GM21786 (cell line): ENCODE data around the gene TP73.

Experiments used
- ATAC-seq: cut with Tn5 transposase; IDR thresholded peaks from one replicate; pipeline ENCODE4 v1.9.1; 2021; ENCODE audit not compliant: unreplicated experiment

TP73 gene

DNA sequence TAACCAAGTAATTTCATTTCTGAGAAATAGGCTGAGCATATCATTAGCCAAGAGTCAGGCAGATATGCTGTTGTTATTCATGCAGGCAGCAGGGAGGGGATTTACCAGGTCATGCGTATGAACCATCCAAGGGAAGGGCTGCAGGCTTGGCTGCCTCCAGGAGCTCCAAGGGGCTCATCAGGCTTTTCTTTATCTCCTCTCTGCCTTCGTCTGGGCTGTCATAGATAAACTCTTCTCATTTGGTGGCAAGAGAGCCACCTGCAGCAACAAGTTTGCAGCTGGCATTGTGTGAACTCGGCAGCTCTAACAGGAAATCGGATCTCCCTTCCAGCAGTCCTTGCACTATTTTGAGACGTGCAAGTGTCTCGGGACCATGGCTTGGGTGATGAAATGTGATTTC lies 107.5 kb downstream of the TP73 start:
- no peak for ATAC-seq

DNA sequence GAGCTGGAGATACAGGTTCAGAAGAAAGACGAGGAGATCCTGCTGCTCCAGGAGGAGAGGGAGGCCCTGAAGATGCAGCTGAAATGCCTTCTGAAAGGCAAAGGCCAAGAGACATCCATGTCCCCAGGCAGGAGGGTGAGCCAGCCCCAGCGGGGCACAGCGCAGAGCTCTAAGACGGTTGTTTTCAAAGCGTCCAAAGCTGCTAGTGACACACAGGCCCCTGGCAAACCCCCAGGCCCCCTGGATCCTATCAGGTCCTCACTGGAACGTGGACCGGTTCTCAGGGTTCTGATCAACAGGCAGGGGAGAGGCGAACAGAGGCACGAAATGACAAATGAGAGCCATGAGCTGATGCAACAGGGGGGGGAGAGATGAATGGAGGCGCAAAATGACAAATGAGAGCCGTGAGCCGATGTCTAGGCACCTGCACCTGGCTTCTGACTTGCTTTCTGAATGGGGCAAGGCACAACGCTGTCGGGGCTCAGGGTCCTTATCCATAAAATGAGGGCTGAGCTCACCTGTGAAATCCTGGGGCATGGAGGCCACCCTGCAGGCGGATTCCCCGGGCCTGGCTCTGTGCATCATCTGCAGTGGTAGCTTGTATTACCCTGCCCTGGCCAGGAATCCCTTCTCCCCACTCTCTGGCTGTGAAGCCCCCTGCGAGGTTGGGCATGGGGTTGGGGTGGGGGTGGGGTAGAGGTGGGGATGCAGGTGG lies 109.1 kb downstream of the TP73 start:
- ATAC-seq, result no peak

DNA sequence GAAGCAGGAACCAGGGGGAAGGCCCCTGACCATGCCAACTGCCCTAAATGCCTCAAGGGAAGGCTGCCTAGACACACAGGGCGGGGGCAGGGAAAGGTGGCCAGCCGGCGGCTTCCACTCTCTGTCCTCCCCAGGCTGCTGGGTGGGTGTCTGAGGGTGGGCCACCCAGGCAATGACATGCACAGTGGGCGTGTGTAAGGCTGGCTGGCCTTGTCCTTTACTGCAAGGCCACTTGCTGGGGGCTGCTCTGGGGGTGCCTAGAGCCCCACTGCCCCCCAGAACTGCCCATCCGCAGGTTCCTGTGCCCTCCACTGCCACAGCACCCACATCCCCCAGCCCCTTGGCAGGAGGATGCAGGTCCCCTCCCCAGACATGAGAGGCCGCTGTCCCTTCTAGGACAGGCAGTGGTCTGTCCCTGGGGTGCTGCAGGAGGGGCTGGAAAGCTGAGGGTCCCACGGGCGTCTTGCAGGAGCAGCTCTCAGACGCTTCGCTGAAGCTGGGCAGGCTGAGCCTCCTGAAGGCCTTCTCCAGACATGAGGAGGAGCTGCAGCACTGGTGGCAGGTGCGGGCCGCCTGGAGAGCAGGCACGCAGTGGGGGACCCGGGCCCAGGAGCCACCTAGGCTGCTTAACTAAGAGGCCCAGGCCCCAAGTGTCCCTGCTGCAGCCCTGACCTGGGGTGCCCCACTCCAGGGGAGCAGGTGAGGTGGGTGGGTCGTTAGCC lies 110.0 kb downstream of the TP73 start:
- ATAC-seq, result no peak

DNA sequence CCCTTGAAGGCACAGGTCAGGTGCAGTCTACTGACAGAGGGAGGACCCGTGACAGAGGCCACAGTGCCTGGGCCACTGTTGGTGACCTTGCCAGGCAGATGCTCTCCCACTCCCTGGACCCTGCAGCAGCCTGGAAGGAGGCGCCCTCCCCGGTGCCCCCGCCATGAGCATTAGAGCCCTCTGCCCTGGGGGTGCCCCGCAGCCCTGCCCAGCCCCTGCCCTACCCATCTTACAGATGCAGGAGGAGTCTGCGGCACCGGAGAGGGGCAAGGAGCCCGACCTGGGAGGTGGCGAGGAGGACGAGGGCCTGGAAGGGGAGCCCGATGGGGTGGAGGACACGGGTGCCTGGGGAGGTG lies 110.5 kb downstream of the TP73 start:
- no peak for ATAC-seq

DNA sequence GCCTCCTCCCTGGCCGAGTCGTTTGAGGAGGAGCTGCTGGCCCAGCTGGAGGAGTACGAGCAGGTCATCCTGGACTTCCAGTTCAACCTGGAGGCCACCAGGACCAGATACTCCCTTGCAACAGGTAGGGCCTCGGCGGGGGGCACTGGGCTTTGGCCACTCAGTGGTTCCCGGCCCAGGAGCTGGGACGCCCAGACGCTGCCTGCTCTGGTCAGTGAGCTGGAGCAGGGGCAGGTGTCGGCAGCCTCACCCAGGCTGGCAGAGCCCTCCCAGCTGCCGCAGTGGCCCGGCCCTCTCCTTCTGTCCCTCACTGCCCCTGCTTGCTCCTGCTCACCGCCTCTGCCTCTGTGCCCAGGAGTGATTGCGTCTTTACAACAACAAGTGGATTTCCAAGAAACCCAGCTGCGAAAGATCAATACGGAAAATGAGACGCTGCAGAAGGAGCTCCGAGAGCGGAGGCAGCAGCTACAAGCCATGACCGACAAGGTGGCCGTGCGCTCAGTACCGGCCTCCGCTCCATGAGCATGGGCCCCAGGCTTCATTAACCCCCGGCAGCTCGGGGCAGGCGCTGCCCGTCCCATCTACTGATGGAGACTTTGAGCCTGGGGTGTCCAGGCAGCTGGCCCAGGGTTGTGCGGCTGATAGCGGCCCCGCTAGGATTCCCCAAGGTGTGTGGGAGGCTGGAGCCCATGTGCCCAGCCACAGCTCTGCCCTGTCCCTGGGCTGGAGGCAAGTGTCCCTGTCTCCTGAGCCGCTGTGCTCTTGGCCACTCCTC lies 111.2 kb downstream of the TP73 start:
- no peak for ATAC-seq

DNA sequence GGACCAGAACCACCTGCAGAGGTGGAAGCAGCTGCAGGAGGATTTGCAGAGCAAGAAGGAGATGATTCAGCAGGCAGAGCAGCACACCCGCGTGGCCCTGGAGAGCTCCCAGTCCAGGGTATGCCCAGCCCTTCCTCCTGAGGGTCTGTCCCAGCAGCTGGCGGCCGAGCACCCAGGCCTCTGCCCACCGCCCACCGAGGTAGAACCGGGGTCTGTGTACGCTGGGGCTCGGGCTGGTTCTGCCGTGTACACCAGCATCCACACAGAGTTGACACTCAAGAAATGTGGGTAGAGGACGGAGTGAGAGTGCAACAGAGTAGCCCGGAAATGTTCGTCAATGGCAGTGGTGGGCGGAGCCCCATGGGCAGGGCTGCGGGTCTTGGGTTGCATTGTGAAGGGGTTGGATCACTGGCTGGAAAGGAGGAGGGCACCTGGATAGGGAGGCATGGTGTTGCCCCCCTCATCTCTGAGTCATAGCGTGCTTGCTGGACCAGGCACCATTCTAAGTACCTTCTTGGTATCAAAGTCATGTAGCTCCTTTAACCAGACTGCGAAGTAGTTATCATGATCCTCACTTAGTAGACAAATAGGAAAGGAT lies 115.1 kb downstream of the TP73 start:
- no peak for ATAC-seq

DNA sequence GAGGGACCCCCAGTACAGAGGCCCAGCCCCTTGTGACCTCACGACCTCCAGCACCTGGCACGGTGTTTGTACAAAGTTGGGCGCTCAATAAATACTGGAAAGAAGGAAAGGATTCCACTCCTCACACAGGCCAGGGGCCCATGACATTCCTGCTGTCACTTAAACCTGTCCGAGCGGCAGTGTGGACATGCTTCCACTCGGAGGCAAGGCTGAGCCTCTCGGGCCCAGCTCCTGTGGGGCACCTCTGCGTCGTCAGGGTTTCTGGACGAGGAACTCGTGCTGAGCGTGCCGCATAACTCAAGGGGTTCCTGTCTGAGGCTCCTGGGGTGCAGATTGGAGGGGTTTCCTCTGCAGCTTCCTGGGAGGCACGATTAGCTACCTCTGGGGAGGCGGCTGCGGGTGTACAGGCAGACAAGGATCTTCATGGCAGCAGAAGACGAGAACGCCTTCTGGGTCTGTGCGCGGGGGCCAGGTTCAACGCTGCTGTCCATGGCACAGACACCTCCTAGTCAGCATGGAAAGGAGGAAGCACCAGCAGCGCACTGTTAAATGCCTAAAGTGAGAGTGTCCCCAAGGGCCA lies 116.6 kb downstream of the TP73 start:
- no peak for ATAC-seq

DNA sequence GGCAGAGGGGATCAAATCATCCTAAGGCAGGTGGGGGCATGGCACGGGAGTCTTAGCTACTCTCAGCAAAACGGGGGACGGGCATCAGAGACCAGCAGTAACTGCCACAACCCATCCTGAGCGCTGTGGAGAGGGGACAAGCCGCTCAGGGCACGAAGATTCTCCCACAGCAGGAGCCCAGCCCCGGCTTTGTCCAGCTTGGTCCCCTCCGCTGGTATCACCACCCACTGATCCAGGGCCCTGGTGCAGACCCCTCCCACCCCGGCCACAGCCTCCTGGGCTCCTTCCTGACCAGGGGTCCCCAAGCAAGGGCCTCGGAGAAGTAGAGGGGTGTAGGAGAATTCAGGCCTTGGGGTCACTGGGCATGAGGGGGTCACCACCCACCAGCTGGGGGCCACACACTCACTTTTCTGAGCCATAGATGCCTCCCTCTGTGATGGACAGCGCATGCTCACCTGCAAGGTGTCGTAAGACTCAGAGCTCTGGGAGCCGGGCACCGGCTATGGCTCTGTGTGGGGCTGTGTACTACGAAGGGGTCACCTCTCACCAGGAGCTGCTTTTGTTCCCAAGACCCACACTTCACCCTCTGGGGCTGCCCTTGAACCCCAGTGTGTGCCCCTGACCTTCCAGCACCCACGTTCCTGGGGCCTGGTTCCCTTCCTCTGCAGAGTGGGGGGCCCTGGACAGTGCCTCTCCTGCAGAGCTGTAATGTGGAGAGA lies 117.9 kb downstream of the TP73 start:
- no peak for ATAC-seq

DNA sequence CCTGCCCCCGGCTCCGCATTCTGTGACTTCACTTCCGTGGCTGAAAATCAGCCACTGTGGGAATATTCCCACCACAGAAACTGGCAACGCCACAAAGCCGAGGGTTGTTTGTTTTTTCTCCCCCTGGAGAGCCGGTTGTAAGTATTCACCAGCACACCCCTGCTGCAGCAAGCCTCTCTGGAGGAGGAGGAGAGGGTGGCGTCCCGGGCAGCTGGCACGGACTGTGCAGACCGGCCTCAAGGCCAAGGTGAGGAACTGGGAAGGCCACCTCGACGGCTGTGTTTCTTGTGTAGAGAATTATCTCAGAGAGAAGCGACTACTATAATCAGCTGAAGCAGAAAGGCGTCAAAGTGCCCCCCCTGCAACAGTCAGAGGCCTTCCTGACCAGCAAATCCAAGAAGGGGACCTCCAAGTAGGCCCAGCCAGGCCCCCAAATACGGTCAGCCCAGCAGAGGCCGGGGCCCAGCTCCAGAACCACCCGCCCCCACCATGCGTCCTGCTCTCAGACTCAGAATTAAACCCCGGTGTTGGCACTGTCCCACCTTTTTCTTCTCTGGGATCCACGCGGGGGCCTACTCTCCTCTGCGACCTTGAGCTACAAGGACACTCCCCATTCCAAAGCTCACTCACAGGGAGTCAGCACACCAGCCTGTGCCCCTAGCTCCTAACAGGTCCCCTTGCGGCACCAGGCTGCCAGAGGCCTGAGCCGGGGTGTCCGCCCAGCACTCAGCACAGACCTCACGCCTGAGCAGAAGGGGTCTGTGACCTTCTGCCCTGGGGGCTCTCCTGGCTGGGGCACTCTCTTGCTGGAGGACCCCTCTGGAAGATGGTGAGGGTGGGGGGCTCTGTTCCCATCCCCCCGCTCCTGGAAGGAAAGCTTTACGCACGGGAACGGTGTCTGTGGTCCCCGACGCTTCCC lies 119.1 kb downstream of the TP73 start:
- no peak for ATAC-seq

DNA sequence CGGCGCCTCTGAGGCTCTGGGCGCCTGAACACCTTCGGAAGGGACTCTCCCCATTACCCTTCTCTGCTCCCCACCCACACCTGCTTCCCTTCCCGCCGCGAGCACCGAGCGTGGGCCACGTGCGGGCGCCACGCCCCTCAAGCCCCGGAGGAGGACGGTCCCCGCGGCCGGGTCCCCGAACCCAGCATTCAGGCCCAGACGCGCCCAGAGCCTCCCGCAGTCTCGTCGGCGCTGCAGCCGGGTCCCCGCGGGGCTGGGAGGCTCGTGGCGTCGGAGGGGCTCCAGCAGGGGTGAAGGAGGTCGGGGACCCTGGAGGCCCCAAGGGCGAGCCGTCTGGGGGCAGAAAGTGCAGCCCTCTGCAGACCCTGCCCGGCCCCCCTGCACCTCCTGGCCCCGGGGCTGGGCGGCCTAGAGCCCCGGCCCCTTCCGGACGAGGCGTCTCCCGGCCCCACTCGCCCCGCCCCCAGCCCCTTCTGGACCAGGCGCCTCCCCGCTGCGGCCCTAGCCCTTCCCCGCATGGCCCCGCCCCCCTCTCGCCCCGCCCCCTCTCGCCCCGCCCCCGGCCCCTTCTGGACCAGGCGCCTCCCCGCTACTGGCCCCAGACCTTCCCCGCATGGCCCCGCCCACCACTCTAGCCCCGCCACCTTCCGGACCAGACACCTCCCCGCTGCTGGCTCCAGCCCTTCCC lies 119.9 kb downstream of the TP73 start:
- no peak for ATAC-seq

DNA sequence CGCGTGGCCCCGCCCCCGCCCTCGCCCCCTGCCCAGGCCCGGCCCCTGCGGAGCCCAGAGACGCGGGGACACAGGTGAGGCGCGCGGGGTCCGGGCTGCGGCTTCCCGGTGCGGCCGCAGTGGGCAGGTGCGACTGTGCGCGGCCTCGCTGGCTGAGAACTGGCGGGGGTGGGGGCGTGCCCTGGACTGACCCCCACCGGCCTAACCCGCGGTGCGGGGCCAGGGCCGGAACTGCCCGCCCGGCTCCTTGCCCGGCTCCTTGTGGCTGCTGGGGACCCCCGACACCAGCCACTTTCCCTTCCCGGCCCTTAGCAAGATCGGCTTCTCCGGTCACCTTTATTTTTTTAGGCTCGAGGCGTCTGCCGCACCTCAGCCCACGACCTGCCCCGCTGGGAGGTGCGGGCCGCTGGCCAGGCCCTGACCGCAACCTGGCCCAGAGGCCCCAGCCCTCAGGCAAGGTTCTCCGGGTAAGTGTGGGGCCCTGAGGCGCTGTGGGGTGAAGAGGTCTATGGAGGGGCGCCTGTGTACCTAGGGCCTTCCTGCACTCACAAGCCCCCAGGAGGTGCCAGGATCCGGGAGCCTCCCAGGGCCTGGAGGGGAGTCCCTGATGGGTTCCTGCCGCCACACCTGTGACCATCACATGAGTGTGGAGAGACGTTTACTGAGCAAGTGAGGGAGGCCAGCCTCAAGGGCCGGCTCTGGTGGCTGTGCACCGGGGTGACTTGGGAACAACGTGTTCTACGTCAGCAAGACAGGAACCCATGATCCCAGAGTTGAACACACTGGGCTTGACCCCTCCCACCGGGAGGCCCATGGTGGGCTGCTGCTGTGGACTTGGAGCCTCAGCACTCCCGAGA lies 120.6 kb downstream of the TP73 start, which contains the start of gene SMIM1:
Gene SMIM1 (plus strand): TSS at position 35 of the 857 bp plus-strand sequence. CDS start 2,625 bp downstream, outside the sequence.
- no peak for ATAC-seq

DNA sequence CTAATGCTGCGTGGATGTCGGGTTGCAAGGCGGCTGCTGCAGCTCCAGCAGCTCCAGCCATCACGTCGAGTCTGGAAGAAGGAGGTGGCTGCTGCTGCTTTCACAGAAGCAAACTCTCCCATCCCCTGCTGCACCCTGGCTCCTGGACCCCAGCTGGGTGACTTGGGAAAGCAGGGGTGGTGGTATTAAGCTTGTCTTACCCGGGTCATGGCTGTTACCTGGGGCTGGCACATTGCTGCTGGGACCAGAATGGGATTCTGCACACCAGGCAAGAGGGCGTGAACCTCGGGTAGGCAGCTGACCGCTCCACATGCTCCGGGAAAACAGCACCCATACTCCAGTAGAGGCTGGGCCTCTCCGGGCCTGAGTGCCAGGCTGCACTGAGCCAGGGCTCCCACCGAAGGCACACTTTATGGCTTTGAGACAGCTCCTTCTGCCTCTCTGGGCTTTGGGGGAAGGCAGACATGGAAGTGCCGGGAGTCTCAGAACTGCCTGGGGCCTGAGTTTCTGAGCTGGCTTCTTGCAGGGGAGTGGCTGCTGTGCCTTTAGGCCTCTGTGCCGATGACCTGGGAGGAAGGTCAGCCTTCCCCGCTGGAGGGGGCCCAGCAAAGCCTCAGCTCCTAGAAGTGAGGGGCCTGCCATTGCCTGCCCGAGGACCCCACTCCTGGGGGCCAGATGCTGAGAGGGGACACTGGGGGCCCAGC lies 121.4 kb downstream of the TP73 start:
- no peak for ATAC-seq

DNA sequence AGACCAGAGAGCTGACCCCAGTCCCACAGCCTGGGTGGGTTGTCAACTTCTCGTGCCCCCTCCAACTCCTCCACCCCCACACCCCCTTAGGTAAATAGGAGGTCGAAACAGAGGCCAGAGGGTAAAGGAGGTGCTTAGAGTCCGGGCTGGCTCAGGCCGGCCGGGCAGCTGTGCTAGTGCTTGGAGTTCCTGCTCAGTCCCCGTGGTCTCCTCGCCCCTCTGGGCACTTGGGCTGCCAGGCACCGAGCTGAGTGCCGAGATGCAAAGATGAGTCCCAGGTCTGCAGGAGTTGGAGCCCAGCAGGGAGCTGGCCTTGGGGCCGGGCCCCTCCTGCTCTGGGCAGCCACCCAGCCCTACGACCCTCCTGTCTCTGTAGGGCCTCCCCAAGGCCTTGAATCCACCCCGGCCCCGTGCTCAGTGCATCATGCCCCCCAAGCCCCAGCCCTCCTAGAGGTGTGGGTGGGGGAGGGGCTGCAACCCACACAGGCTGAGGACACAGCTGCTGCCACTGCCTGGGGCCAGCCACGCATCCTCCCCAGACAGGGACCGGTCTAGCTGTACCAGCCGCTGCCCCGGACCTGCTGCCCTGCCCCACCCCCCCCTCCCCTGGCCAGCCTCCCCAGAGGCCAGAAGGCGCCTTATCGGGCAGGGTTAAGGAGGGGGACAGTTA lies 122.1 kb downstream of the TP73 start:
- no peak for ATAC-seq

DNA sequence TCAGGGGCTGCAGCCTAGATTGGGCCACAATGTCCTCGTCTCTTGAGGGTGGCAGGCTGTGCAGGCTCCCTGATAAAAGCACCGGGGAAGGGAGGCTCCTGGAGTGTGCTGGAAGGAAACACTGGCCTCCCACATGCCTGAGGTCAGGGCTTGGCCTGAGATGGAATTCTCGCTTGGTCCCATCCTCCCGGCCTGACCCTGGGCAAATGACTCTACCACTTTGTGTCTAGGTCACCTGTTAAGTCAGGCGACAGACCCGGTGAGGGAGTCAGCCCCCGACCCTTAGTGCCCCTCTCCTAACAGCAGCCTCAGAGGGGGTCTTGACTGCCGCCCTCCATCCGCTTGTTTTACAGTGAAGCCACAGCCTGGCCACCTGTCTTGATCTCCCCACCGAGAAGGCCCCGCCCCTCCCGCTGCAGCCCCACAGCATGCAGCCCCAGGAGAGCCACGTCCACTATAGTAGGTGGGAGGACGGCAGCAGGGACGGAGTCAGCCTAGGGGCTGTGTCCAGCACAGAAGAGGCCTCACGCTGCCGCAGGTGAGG lies 122.7 kb downstream of the TP73 start:
- no peak for ATAC-seq

DNA sequence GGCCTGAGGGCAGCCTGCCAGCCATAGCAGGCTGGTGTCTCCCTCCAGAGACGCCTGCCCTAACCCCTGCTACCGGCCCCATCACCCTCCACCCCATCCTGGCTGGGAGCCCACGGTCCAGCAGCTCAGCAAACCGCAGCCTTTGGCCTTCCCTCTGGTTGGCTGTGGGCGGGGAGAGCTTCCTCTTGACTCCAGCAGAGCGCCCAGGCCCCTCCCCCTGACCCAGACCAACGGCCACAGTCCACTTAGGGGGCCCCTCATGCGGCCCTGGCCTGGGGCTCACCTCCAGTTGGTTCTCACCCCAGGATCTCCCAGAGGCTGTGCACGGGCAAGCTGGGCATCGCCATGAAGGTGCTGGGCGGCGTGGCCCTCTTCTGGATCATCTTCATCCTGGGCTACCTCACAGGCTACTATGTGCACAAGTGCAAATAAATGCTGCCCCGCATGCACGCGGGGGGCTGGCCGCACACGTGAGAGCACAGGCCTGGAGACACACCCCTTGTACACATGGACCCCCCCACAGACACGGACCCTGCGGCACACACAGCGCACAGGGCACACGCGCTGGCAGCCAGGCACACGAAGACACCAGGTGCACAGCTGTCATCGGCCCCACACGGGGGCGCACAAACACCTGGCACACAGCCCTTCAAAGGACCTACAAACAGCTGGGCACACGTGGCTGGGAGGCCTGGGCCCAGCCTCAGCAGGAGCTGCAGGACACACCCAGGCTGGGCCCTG lies 123.3 kb downstream of the TP73 start:
- no peak for ATAC-seq
